ENCODE measurements around the gene TOB1. TPM values are rescaled to one million over a fixed set of nuclear protein-coding genes. Genes with fewer than 3 reads are reported as not detected.

Gene TOB1
- total RNA-seq, 1 donor from 2014 or later, result 4.6 TPM

- no peak overlapping the region for H3K4me3 ChIP-seq (ENCODE audit: low read depth, low read length)
- TF ChIP-seq CTCF (conservative IDR thresholded peaks at IDR 0.05; ENCODE audit: low read depth, low read length), result no peak
- DNase-seq (ENCODE audit: low read depth), result no peak
These were observed 35.8 kb downstream of the TOB1 start for GRCh38 chr17:50830352-50830751.

GRCh38 chr17:50829332-50829731 is 36.8 kb downstream of the TOB1 start:
- H3K4me3 ChIP-seq (ENCODE audit: low read depth, low read length), result no peak overlapping the region
- DNase-seq (ENCODE audit: low read depth), result no peak
- no peak for TF ChIP-seq CTCF (conservative IDR thresholded peaks at IDR 0.05; ENCODE audit: low read depth, low read length)

GRCh38 chr17:50828508-50829170 is 37.5 kb downstream of the TOB1 start:
- TF ChIP-seq CTCF (conservative IDR thresholded peaks at IDR 0.05; ENCODE audit: low read depth, low read length), result no peak
- DNase-seq (ENCODE audit: low read depth), result no peak
- H3K4me3 ChIP-seq (ENCODE audit: low read depth, low read length), result no peak overlapping the region

DNA sequence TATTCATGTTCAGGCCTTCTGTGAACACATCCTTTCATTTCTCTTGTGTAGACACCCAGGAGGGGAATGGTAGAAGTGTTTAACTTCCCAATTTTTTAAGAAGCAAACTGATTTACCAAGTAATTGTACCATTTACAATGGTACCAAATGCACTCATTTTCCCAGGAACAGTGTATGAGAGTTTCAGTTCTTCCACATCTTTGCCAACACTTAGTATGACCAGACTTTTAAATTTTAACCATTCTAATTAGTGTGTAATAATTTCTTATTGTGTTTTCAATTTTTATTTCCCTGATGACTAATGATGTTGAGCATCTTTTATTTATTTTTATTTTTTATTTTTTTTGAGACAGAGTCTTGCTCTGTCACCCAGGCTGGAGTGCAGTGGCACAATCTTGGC is 41.0 kb downstream of the TOB1 start:
- TF ChIP-seq CTCF (conservative IDR thresholded peaks at IDR 0.05; ENCODE audit: low read depth, low read length), result no peak
- no peak for DNase-seq (ENCODE audit: low read depth)

GRCh38 chr17:50824429-50824828 is 41.7 kb downstream of the TOB1 start:
- DNase-seq (ENCODE audit: low read depth), result no peak
- H3K4me3 ChIP-seq (ENCODE audit: low read depth, low read length), result no peak overlapping the region
- TF ChIP-seq CTCF (conservative IDR thresholded peaks at IDR 0.05; ENCODE audit: low read depth, low read length), result no peak

More for the DNA sequence above, 41.0 kb downstream of the TOB1 start:
- no peak overlapping the region for H3K4me3 ChIP-seq (ENCODE audit: low read depth, low read length)

- DNase-seq (ENCODE audit: low read depth), result no peak
- H3K4me3 ChIP-seq (ENCODE audit: low read depth, low read length), result no peak overlapping the region
- no peak for TF ChIP-seq CTCF (conservative IDR thresholded peaks at IDR 0.05; ENCODE audit: low read depth, low read length)
These were observed 43.6 kb downstream of the TOB1 start for GRCh38 chr17:50822550-50822949.

DNA sequence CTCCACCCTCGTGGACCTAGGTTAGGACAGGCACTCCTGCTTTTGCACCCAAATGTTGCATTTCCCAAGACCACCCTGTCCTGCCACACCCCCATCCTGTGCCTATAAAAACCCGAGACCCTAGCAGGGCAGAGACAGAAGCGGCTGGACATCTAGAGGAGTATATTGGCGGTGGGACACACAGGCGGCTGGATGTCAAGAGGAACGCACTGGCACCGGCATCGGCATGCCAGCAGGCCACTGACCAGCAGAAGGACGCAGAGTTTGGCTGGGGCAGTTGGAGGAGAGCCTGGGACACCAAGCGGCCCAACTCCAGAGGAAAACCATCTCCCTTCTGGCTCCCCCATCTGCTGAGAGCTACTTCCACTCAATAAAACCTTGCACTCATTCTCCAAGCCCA is 45.5 kb downstream of the TOB1 start:
- H3K4me3 ChIP-seq (ENCODE audit: low read depth, low read length), result no peak overlapping the region
- no peak for TF ChIP-seq CTCF (conservative IDR thresholded peaks at IDR 0.05; ENCODE audit: low read depth, low read length)
- DNase-seq (ENCODE audit: low read depth), result no peak
